Posterior cingulate gyrus (tissue), 11 donors: ENCODE results near the gene SSC5D.

Source experiments
- DNase-seq, 10 donors: peaks; one replicate each; pipeline versions ENCODE4 v3.0.0 to v3.0.0-alpha.2; 2020 to 2021; ENCODE audit warnings: mixed read lengths in 3 of 10
- intact Hi-C: fragments of 100-400 bp; cut with DNase I; formaldehyde crosslinking; loops from one replicate; pipeline ENCODE4 v1.15.1; 2023

Gene SSC5D

GRCh38 chr19:55453511-55454260 is 34.5 kb upstream of the SSC5D start:
- intact Hi-C loops, result no loop called here

GRCh38 chr19:55454787-55455243 is 33.4 kb upstream of the SSC5D start:
- intact Hi-C loops, result no loop called here
- peak in 9 of 10 donors; percentile 60 to 95 (median 70) for DNase-seq

More at GRCh38 chr19:55453511-55454260, 34.5 kb upstream of the SSC5D start:
- peak in 1 of 10 donors; percentile 80 for DNase-seq

GRCh38 chr19:55455576-55456235 is 32.5 kb upstream of the SSC5D start:
- intact Hi-C loops, result no loop called here

DNA sequence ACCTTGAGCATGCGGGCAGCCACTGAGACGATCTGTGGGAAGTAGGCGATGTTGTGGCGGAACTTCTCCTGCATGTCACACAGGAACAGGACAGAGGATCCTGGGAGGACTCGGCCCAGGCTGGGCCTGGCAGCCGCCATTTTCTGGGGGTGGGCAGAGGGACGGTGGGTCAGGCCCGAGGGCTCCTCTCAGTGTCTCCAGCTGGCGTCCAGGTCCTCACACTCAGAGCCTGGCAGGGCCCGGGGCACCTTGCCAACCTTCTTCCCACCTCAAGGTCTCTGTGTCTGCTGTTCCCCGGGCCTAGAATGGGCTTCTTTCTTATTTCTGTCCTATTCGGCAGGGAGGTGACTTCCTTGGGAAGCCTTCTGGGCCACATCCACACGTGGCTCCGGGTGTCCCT is 31.9 kb upstream of the SSC5D start:
- intact Hi-C loops, result no loop called here
- no peak for DNase-seq

More at GRCh38 chr19:55455576-55456235, 32.5 kb upstream of the SSC5D start:
- peak in 1 of 10 donors; percentile 81 for DNase-seq

DNA sequence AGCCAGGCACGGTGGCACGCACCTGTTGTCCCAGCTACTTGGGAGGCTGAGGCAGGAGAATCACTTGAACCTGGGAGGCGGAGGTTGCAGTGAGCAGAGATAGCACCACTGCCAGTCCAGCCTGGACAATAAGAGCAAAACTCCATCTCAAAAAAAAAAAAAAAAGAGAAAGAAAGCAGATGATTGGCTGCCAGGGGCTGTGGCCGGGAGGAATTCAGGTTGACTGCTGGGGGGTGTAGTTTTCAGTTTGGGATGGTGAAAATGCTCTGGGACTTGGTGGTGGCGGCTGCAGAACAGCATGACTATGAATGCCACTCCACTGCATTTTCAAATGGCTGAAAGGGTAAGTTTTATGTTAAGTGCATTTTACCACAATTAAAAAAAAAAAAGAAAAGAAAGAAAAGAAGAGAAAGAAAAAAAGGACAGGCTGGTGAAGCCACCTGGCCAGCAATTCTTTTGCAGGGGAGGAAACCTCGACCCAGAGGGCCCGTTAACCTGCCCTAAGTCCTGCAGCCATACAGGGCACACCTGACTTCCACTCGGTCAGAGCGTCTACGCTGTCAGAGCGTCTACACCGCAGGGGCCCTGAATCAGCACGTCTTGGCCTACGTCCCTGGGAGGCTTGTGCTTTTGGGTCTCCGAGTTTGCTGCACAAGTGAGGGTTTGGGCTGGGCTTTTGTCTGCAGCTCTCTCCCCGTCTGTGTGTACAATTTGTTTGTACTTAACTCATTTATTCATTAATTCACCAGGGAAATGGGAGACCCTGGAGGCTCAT is 30.4 kb upstream of the SSC5D start:
- intact Hi-C loops, result no loop called here
- DNase-seq, result no peak

- intact Hi-C loops, result no loop called here
- DNase-seq, result no peak
Observed at GRCh38 chr19:55459551-55459949, 28.7 kb upstream of the SSC5D start.

GRCh38 chr19:55459950-55460657 is 28.1 kb upstream of the SSC5D start:
- no peak for DNase-seq
- intact Hi-C loops, result loop anchor here (5.0 kb wide), 1 partner anchor 73 kb away; the partner anchor contains the start of gene RPL28

GRCh38 chr19:55460670-55461258 is 27.5 kb upstream of the SSC5D start:
- intact Hi-C loops, result loop anchor here (5.0 kb wide), 1 partner anchor 73 kb away; the partner anchor contains the start of gene RPL28
- DNase-seq, result peak in 5 of 10 donors; percentile 54 to 92 (median 83)

DNA sequence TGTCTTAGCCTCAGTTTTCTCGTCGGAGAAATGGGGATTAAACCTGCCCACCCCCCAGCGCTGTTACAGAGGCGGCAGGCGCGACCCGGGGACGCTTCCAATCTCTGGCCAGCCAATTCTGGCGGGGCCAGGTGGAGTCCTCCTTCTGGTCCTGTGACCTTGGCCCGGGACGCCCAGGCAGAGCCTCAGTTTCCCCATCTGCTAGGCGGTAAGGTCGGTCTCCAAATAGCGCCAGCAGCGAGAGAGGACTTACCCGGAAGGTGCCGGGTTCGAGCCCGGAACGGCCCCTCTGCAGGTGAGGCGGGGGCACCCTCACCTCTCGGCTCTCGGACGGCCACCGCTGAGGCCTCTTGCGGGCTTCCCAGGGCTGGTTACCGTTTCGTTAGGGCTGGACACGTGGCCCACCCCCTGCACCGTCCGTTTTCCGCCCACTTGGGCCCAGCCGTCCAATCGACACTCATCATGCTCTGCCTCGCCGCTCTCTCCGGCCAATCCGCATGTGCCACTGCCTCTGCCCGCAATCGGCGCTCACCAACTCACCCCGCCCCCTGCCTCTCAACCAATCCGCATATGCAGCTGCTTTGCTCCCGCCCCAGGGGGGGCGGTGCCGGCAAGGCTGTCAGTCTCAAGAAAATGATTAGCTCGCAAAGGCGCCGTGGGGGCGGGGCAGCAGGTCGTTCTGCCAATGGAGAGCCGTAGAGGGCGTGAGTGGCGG is 26.8 kb upstream of the SSC5D start, which contains the start of gene ISOC2:
Gene ISOC2 (minus strand): TSS at position 384 of the 715 bp plus-strand sequence. CDS start 5,156 bp downstream, outside the sequence.
- intact Hi-C loops, result loop anchor here (5.0 kb wide), 1 partner anchor 74 kb away; the partner anchor contains the start of gene RPL28
- DNase-seq, result peak; percentile 100

- intact Hi-C loops, result loop anchor here (5.0 kb wide), 1 partner anchor 75 kb away; the partner anchor contains the start of gene RPL28
- DNase-seq, result no peak
Observed at GRCh38 chr19:55461974-55462626, 26.1 kb upstream of the SSC5D start.

- intact Hi-C loops, result loop anchor here (5.0 kb wide), 1 partner anchor 75 kb away; the partner anchor contains the start of gene RPL28
- no peak for DNase-seq
Observed at GRCh38 chr19:55462722-55463121, 25.5 kb upstream of the SSC5D start.

DNA sequence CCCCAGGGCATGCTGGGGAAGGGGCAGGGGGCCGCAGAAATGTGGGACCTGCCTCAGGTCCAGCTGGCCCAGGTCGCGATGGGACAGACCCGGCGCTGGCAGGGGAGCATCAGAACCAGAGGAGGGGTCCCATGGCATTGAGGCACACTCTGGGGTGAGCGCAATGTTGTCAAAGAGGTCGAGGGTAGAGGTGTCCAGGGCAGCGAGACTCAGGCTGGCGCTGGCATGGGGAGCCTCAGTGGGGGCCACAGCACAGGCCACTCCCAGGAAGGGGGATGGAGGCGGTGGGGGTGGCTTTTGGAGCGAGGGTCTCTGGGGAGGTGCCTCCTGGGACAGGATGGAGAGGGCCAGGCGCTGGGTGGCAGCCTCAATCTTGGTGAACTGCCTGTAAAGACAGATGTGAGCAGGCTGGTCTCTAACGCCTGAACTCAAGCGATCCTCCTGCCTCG is 24.6 kb upstream of the SSC5D start:
- intact Hi-C loops, result loop anchor here (5.0 kb wide), 1 partner anchor 76 kb away; the partner anchor contains the start of gene RPL28

DNA sequence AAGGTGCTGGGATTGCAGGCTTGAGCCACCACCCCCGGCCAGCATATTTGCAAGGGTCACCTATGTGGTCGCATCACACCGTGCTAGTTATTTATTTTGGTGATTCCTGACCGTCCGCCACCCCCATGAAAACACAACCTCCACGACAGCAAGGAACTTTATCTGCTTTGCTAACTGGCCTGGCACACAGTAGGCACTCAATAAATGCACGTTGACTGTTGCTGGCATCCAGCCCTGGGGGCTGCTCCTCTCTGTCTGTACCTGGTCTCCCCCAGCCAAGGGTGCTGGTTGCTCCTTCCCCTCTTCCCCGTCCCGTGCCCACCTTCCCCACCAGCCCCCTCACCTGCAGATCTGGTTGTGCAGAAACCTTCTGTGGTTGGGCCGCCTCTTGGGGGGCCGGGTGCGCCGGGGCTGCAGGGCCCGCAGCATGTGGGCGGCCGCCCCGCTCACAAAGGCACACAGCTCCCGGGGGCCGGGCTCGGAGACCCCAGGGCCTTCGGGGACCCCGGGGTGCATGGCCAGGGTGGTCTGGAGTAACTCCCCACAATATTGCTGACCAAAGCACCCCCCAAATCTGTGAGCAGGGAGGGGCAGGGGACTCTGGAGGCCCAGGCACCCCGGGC is 24.1 kb upstream of the SSC5D start:
- DNase-seq, result no peak
- intact Hi-C loops, result loop anchor here (5.0 kb wide), 1 partner anchor 77 kb away; the partner anchor contains the start of gene RPL28

More for the DNA sequence above, 24.6 kb upstream of the SSC5D start:
- peak in 2 of 10 donors; percentile 76 to 78 for DNase-seq

DNA sequence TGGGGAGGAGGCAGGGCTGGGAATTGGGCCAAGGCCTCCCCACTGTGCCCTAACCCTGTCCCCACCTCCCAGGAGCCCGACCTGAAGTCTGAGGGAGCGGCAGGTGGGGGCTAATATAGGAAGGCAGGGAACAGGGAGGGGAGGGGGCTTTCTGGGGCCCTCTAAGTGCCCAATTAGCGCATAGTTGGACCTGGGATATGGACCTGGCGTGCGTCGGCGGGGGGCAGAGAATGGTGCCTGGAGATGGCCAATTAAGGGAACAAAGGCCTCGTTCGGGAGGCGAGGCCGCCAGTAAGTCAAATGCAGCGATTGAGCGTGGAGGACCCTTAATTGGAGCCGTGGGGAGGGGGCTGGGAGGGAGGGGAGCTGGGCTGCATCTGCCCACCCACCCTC is 23.6 kb upstream of the SSC5D start, which contains the start of gene C19orf85:
Gene C19orf85 (minus strand): TSS at position 90 of the 393 bp plus-strand sequence. CDS start 197 bp downstream, outside the sequence.
- DNase-seq, result no peak
- intact Hi-C loops, result loop anchor here (5.0 kb wide), 2 partner anchors 38 to 77 kb away; partner anchors contain the start of gene RPL28

DNA sequence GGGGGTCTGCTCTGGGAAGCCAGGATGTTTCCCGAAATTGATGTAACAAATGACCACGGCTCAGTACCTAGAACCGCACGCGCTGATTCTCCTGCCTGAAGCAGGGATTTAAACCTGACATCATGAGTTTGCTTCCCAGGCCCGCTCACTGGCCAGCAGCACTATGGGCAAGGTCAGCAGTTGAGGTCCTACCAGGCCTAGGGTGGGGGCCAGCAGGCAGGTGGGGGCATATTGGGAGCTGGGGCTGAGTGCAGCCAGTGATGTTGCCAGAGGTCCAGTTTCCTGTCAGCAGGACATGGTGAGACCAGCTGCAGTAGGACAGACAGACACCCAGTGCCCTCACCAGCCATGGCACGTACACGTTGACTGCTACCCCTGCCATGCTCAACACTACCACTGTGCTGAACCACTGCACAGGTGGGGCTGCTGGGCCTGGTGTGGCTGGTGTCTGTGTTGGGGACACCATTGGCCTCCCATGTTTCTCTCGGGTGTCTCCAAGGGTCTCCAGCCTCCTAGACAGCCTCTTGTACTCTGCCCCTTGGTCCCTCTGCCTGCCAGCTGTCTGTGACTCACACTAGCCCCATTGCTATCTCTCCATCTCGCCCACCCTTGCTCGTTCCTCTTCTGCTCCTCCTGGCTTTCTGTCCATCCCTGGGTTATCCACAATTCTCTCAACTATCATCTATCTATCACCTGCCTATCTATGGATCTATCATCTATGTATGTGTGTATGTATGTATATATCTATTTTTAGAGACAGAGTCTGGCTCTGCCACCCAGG is 22.6 kb upstream of the SSC5D start:
- DNase-seq, result peak in 1 of 10 donors; percentile 77
- intact Hi-C loops, result loop anchor here (5.0 kb wide), 1 partner anchor 37 kb away; no protein-coding TSS in a partner anchor

DNA sequence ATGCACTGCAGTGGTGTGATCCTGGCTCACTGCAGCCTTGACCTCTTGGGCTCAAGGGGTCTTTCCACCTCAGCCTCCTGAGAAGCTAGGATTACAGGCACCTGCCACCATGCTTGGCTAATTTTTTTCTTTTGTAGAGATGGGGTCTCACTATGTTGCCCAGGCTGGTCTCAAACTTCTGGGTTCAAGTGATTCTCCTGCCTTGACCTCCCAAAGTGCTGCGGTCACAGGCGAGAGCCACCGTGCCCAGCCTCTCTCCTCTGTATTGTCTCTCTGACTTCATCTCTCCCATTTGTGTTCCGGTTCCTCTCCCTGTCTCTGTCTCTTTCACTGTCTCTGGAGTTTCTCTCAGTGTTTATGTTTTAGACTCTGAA is 22.0 kb upstream of the SSC5D start:
- intact Hi-C loops, result loop anchor here (5.0 kb wide), 1 partner anchor 36 kb away; no protein-coding TSS in a partner anchor

More for the DNA sequence above, 22.0 kb upstream of the SSC5D start:
- no peak for DNase-seq
